ENCODE data around the gene PFKP. TPM values are rescaled to one million over a fixed set of nuclear protein-coding genes. Genes with fewer than 3 reads are reported as not detected.
"Not testable (repeated sequence)": the region's sequence is repeated elsewhere in the genome, so short reads cannot be mapped to it uniquely, and the experiment has no call there.

Gene PFKP
- total RNA-seq, 2 experiments from 2014 or later, result 217 to 219 TPM

DNA sequence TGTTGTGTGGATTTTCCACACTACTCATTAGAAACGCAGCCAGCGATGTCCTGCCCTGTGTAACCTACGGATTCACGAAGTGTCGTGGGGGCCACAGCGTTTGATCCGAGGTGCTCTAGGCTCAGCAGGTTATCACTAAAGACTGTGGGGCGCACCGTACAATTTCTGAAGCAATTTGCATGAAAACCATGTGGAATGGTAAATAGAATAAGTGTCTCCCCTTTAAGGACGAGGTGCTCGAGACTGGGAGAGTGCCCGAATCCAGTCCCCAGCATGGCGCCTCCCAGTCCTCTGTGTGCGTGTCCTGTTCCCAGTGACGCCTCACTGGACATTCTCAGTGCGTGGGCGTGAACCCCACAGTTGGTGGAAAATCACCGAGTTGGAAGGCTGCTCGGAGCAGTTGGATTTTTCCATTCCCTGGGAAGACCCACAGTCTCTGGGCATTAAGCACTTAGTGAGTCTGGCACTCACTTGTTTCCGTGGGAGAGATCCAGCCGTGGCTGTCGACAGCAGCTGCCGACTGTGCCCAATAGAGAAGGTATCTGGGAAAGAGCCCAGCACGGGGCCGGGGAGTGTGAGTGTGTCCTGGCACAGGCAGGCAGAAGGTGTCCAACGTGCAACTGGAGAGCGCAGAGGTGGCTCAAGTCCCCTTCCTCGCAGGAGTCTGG is 37.0 kb downstream of the PFKP start:
- intact Hi-C loops (cut with micrococcal nuclease), result no loop called here

DNA sequence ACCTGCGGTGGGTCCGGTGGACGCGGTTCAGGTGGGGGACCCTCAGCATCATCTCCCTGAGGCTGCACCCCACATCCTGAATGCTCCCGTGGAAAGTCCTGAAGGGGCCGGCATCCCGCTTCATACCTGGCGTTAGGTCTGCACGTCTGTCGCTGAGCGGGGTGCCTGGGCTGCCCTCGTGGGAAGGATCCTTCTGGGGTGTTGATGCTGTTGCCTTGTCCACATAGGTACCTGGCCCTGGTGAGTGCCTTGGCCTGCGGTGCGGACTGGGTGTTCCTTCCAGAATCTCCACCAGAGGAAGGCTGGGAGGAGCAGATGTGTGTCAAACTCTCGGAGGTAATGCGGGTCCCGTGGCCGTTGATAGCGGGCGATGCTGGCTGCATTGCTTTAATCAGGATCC is 37.8 kb downstream of the PFKP start:
- H3K27ac Mint-ChIP-seq, result no peak overlapping the region
- no peaks in the 10 kb centered on the region for H3K9me3 Mint-ChIP-seq
- intact Hi-C loops (cut with micrococcal nuclease), result no loop called here
- peaks cover 76% of the 10 kb centered on the region for H3K36me3 Mint-ChIP-seq (ENCODE audit: low read depth)
- TF ChIP-seq, protein P1, sequence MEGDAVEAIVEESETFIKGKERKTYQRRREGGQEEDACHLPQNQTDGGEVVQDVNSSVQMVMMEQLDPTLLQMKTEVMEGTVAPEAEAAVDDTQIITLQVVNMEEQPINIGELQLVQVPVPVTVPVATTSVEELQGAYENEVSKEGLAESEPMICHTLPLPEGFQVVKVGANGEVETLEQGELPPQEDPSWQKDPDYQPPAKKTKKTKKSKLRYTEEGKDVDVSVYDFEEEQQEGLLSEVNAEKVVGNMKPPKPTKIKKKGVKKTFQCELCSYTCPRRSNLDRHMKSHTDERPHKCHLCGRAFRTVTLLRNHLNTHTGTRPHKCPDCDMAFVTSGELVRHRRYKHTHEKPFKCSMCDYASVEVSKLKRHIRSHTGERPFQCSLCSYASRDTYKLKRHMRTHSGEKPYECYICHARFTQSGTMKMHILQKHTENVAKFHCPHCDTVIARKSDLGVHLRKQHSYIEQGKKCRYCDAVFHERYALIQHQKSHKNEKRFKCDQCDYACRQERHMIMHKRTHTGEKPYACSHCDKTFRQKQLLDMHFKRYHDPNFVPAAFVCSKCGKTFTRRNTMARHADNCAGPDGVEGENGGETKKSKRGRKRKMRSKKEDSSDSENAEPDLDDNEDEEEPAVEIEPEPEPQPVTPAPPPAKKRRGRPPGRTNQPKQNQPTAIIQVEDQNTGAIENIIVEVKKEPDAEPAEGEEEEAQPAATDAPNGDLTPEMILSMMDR (IDR thresholded peaks at IDR 0.05), result no peak
- DNase-seq (no peak), ATAC-seq (no peak)
- H3K27me3 Mint-ChIP-seq, result no peaks in the 10 kb centered on the region
- POLR2A ChIA-PET, result no interaction called here
- CTCF ChIA-PET, result no interaction called here
- no peaks in the 10 kb centered on the region for H3K4me1 Mint-ChIP-seq (ENCODE audit: low read depth)
- H3K4me3 Mint-ChIP-seq, result no peak overlapping the region

More for the DNA sequence above, 37.0 kb downstream of the PFKP start:
- H3K4me1 Mint-ChIP-seq (ENCODE audit: low read depth), result peaks cover 4% of the 10 kb centered on the region
- ATAC-seq (no peak), DNase-seq (no peak)
- TF ChIP-seq, protein P1 (IDR thresholded peaks at IDR 0.05), result no peak
- H3K27me3 Mint-ChIP-seq, result no peaks in the 10 kb centered on the region
- peaks cover 78% of the 10 kb centered on the region for H3K36me3 Mint-ChIP-seq (ENCODE audit: low read depth)
- no peak overlapping the region for H3K4me3 Mint-ChIP-seq
- ChIA-PET POLR2A (no interaction called here), CTCF (interaction anchor here (0.6 kb wide), 1 partner anchor 12 kb away, joined by 4 read pairs; no protein-coding TSS in a partner anchor)
- no peaks in the 10 kb centered on the region for H3K9me3 Mint-ChIP-seq
- H3K27ac Mint-ChIP-seq, result no peak overlapping the region

DNA sequence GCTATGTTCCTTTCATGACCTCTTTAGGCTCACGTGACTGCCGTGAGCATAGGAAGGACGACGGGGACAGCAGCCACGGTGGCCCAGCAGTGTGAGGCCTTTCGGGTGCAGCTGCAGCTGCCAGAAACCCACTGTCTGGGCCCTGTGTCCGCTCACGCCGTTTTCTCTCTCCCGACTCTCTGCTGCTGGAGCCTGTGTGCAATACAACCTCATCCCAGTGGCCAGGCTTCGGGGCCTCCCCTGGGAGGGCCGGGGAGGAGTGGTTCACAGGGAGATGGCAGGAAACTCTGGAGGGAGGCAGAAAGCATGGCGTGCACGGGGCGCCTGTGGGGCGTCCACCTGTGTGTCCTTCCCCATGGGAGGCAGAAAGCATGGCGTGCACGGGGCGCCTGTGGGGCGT is 38.6 kb downstream of the PFKP start:
- DNase-seq (no peak), ATAC-seq (no peak)
- H3K36me3 Mint-ChIP-seq (ENCODE audit: low read depth), result peaks cover 75% of the 10 kb centered on the region
- no peak overlapping the region for H3K27ac Mint-ChIP-seq
- POLR2A ChIA-PET, result no interaction called here
- no peaks in the 10 kb centered on the region for H3K9me3 Mint-ChIP-seq
- no peak overlapping the region for H3K4me3 Mint-ChIP-seq
- TF ChIP-seq, protein P1 (IDR thresholded peaks at IDR 0.05), result no peak
- CTCF ChIA-PET, result no interaction called here
- H3K27me3 Mint-ChIP-seq, result no peaks in the 10 kb centered on the region
- intact Hi-C loops (cut with micrococcal nuclease), result no loop called here
- no peaks in the 10 kb centered on the region for H3K4me1 Mint-ChIP-seq (ENCODE audit: low read depth)

DNA sequence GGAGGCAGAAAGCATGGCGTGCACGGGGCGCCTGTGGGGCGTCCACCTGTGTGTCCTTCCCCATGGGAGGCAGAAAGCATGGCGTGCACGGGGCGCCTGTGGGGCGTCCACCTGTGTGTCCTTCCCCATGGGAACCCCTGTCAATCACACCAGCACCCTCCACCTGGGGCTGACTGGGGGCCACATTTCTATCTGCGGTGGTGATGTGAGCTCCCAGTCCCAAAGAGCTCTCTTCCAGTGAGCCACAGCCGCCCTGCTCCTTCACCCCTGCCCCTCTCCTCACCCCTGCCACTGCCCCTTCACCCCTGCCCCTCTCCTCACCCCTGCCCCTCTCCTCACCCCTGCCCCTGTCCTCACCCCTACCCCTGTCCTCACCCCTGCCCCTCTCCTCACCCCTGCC is 39.0 kb downstream of the PFKP start:
- H3K27me3 Mint-ChIP-seq; DNase-seq; H3K4me3 Mint-ChIP-seq; intact Hi-C loops (cut with micrococcal nuclease); H3K9me3 Mint-ChIP-seq; CTCF ChIA-PET; H3K4me1 Mint-ChIP-seq (ENCODE audit: low read depth); H3K27ac Mint-ChIP-seq; ATAC-seq: not testable (repeated sequence)
- POLR2A ChIA-PET, result interaction anchor here (1.1 kb wide), 1 partner anchor 14 kb away, joined by 3 read pairs; no protein-coding TSS in a partner anchor
- H3K36me3 Mint-ChIP-seq (ENCODE audit: low read depth), result peaks cover 75% of the 10 kb centered on the region

DNA sequence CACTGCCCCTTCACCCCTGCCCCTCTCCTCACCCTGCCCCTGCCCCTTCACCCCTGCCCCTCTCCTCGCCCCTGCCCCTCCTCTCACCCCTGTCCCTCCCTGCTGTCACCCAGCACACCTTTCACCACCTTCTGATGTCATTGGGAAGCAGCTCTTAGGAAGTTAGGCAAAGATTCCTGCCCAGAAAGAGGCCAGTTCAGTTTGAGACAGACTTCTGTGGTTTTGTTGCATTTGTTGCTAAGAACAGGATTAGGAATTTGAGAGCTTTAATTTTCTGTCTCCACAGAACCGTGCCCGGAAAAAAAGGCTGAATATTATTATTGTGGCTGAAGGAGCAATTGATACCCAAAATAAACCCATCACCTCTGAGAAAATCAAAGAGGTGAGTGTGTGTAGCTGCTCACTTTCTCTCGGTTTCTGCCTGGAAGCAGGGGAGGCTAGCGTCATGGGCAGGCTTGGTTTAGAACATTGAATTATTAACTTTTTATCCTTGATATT is 39.6 kb downstream of the PFKP start:
- Mint-ChIP-seq H3K9me3 (no peaks in the 10 kb centered on the region), H3K27ac (no peak overlapping the region), H3K4me3 (no peak overlapping the region), H3K27me3 (no peaks in the 10 kb centered on the region), H3K36me3 (ENCODE audit: low read depth) (peaks cover 76% of the 10 kb centered on the region), H3K4me1 (ENCODE audit: low read depth) (no peaks in the 10 kb centered on the region)
- POLR2A ChIA-PET, result interaction anchor here (1.1 kb wide), 1 partner anchor 14 kb away, joined by 3 read pairs; no protein-coding TSS in a partner anchor
- CTCF ChIA-PET, result interaction anchor here (1.1 kb wide), 1 partner anchor 10 kb away, joined by 4 read pairs; no protein-coding TSS in a partner anchor
- TF ChIP-seq, protein P1 (IDR thresholded peaks at IDR 0.05), result no peak
- no peak for DNase-seq
- intact Hi-C loops (cut with micrococcal nuclease), result no loop called here
- ATAC-seq, result no peak

Measured in activated CD8-positive, alpha-beta T cell treated with anti-CD3 and anti-CD28 coated beads for 36 hours (primary cell).